ENCODE data around the gene FAHD1. TPM values are rescaled to one million over a fixed set of nuclear protein-coding genes. Genes with fewer than 3 reads are reported as not detected.
A peak's percentile ranks its signal among the peaks of the same experiment; 100 is the strongest.

Gene FAHD1
- polyA plus RNA-seq, 1 donor from 2014 or later = 73.5 TPM

GRCh38 chr16:1778200-1779179 lies 48.5 kb upstream of the FAHD1 start:
- Histone ChIP-seq H3K27me3 (ENCODE audit: insufficient read depth, low read depth, low read length) (no peaks in the 10 kb centered on the region), H3K4me3 (ENCODE audit: low read length) (no peak overlapping the region), H3K9me3 (ENCODE audit: low read length) (no peaks in the 10 kb centered on the region), H3K9me2 (ENCODE audit: insufficient read depth, low read length) (no peaks in the 10 kb centered on the region), H4K20me1 (ENCODE audit: insufficient read depth) (peaks cover 28% of the 10 kb centered on the region), H3K27ac (ENCODE audit: low read length) (no peak overlapping the region), H2AFZ (ENCODE audit: low read depth, low read length) (no peak overlapping the region), H3K4me2 (ENCODE audit: low read length) (no peak overlapping the region), H3K36me3 (ENCODE audit: insufficient read depth, low read length) (no peaks in the 10 kb centered on the region), H3K9ac (ENCODE audit: low read length) (no peak overlapping the region), H3K79me2 (replicated peaks; ENCODE audit: insufficient read depth, low read length) (peaks cover 29% of the 10 kb centered on the region), H3F3A (ENCODE audit: insufficient read depth, low read length, poor library complexity, severe bottlenecking) (no peaks in the 10 kb centered on the region)
- TF ChIP-seq CTCF (IDR thresholded peaks at IDR 0.05; ENCODE audit: poor library complexity, severe bottlenecking) (no peak), SMC3 (conservative IDR thresholded peaks at IDR 0.05; ENCODE audit: poor library complexity) (no peak), REST (IDR thresholded peaks at IDR 0.05; ENCODE audit: borderline replicate concordance) (no peak), POLR2AphosphoS5 (IDR thresholded peaks at IDR 0.05) (peak; percentile 27), EZH2 (IDR thresholded peaks at IDR 0.05; ENCODE audit: borderline replicate concordance, insufficient read depth, low read length, poor library complexity, severe bottlenecking) (no peak)

- H3K9ac ChIP-seq (ENCODE audit: low read length) = no peak overlapping the region
- H3K9me2 ChIP-seq (ENCODE audit: insufficient read depth, low read length) = no peaks in the 10 kb centered on the region
- H3K27me3 ChIP-seq (ENCODE audit: insufficient read depth, low read depth, low read length) = no peaks in the 10 kb centered on the region
- TF ChIP-seq RAD21 (conservative IDR thresholded peaks at IDR 0.05) (no peak), EZH2 (IDR thresholded peaks at IDR 0.05; ENCODE audit: borderline replicate concordance, insufficient read depth, low read length, poor library complexity, severe bottlenecking) (no peak), SMC3 (conservative IDR thresholded peaks at IDR 0.05; ENCODE audit: poor library complexity) (no peak), TAF1 (IDR thresholded peaks at IDR 0.05; ENCODE audit: low read depth) (no peak), MXI1 (conservative IDR thresholded peaks at IDR 0.05; ENCODE audit: poor library complexity, severe bottlenecking) (no peak), REST (IDR thresholded peaks at IDR 0.05; ENCODE audit: borderline replicate concordance) (no peak), EP300 (conservative IDR thresholded peaks at IDR 0.05; ENCODE audit: poor library complexity, severe bottlenecking) (no peak), POLR2AphosphoS5 (IDR thresholded peaks at IDR 0.05) (no peak), CTCF (IDR thresholded peaks at IDR 0.05; ENCODE audit: poor library complexity, severe bottlenecking) (no peak)
- H3K27ac ChIP-seq (ENCODE audit: low read length) = no peak overlapping the region
- no peak overlapping the region for H3K4me2 ChIP-seq (ENCODE audit: low read length)
- peaks cover 31% of the 10 kb centered on the region for H3K79me2 ChIP-seq (replicated peaks; ENCODE audit: insufficient read depth, low read length)
- H2AFZ ChIP-seq (ENCODE audit: low read depth, low read length) = no peak overlapping the region
- peaks cover 28% of the 10 kb centered on the region for H4K20me1 ChIP-seq (ENCODE audit: insufficient read depth)
- H3K4me3 ChIP-seq (ENCODE audit: low read length) = no peak overlapping the region
- H3K36me3 ChIP-seq (ENCODE audit: insufficient read depth, low read length) = no peaks in the 10 kb centered on the region
- H3K9me3 ChIP-seq (ENCODE audit: low read length) = no peaks in the 10 kb centered on the region
- H3F3A ChIP-seq (ENCODE audit: insufficient read depth, low read length, poor library complexity, severe bottlenecking) = no peaks in the 10 kb centered on the region
Measured at GRCh38 chr16:1779234-1779701, 47.7 kb upstream of the FAHD1 start.

All from neural cell (in vitro differentiated cells).